LoVo (cell line): Measurements from ENCODE around the gene PTPRO.

Experiments
- DNase-seq: peaks from one replicate; pipeline ENCODE4 v3.0.0-alpha.2; 2016; ENCODE audit warnings: low spot score

Gene PTPRO

DNA sequence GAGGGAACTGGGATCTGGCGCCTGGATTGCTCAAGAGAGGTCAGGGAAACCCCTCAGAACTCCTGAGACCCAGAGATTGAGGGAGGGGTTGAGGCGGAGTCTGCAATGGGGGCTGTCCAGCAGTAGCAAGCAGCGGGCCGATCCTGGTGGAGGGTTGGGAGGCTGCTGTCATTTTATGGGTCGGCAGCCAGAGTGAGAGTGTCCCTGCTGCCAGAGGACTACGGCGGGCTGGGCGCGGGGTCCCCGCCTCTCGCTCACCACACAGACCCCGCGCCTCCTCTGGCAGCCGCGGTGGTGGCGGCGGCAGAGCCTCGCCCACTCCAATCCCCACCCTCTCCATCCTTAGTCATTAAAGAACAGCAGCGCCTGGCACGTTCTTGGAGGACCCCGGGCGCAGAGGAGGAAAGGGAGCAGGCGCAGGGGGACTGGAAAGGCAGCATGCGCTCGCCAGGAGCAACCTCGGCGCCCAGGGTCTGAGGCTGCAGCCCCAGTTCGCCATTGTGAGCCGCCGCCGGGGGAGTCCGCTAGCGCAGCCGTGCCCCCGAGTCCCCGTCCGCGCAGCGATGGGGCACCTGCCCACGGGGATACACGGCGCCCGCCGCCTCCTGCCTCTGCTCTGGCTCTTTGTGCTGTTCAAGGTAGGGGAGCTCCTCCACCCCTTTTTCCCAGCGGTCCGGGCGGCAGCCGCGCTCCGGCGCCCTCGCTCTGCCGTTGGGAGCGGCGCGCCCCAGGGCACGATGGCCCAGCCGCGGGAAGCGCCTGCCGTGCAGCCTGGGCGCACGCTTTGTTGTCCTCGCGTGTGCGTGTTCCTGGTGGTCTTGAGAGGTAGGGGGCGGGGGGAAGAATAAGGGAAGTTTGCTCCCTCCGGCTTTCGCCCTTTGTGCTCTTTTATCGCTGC lies at the start of gene PTPRO:
TSS of gene PTPRO (plus strand) at position 345 of the 898 bp plus-strand sequence.
- DNase-seq, result no peak

DNA sequence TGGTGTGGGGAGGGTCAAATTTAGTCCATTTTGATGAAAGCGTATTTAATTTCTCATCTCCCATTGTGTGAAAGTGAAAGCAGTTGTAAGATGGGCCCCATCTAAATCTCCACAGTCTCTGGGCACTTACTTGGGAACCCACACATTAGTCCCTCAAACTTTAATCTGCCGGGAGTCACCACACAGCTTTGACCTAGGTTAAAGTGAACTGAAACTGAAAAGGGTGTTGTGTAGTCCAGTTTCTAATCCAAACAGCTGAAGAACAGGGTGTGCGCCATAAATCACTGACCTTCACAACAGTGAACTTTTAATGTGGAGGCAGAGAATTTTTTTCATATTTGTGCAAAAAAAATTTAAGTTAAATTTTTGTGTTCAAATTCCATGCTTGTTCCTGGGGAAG lies 48.4 kb upstream of the PTPRO start:
- DNase-seq, result no peak

DNA sequence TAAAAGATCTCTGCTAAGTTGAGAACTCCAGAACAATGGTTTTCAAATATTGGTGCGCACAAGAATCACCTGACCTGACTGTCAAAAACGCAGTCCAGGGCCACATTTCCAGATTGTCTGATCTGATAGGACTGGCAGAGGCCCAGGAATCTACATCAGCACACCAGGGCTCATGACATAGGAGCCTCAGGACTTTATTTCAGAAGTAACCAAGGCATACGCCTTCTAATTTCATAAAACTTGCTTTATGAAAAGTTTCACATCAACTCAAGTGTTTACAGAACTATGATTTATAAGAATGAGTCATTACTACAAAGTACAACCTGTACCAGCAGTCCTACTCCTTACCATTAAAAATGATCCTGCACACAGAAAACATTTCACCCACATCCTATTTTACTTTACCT lies 47.7 kb upstream of the PTPRO start:
- peak; percentile 73 for DNase-seq

DNA sequence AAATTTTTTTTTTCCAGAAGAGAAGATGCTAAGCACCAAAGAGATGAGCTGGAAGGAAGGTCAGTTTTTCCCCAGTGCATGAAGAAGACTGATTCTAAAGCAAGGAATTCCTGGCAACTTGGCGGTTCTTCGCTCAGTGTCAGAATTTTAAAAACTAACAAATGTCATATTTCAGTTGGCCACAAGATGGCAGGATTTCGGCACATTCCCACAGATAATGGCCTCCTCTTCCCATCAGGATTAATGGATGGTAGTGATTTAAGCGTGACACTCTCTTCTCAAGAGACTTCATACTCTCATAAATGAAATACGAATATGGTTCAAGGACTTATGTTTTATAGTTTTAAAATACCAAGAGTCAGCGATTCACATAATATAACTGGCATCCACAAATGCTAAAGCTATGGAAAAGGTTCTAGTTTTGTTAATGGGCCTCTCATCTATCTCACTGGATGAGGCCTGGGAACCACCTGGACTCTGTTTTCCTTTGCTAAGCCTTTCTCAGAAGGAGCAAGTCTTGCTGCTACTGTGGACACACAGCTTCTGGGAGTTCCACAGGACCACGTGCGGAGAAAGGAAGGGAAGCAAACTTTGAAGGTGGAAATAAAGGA lies 46.1 kb upstream of the PTPRO start:
- DNase-seq, result peak; percentile 54

DNA sequence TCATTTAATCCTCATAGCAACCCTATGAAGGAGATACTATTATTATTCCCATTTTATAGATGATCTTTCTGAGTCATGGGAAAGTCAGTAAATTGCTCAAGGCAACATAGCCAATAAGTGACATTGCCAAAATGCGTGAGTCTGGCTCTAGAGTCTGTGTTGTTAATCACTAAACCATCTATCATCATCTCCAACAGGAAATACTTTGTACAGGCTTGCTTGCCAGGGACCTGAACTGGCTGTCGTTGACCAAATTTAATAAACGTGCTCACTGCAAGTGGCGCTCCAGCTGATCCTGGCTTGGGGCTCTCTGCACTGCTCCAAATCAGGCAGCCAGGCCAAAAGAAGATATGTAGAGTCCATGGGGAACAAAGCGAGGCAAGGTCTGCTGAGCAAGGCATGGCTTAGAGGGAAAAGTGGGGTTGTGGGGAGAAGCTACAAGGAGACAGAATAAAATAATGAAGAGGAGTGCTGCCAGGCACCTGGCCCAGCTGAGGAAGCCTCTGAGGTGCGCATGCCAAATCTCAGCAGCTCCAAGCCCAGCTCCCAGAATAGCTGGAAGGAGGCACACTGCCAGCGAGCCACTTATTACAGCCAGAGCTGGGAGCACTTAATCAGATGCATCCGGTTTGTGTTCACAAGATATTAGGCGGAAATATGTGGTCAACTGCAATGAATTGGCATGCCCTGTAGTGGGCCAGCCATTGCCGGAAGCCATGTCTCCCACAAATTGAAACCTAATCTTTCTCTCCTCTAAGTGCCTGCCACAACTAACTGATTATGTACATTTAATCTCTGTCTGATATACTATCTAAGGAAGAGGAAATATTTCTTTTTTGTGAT lies 43.3 kb upstream of the PTPRO start:
- no peak for DNase-seq

DNA sequence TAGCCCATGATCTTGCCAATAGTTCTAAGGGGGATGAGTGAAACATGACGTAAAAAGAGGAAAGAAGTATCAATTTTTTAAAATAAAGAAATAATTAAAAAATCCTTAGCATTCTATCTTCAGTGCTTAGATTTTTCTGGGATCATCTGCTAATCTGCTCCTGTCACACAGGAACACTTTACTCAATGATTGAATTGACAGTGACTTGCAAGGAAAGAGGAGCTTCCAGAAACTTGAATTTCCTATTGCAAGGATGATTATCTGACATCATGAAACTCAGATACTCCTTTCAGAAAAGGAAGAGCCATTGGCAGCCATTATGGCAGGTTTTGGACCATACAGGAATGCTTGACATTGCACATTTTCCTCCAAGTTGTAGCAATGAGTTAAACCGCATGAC lies 41.4 kb upstream of the PTPRO start:
- no peak for DNase-seq

DNA sequence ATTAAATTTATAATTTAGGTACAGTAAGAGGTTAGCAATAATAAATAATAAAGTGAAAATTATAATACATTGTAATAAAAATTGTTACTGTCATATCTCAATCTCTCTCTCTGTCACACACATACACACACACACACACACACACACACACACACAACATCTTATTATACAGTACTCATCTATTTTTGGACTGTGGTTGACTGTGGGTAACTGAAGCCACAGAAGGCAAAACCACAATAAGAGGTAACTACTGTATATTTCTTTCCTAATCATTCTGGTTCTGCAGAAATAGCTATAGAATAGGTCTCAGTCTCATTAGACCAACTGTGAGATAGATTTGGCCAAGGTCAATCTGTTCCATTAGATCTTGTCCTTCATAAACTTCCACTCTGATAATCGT lies 33.1 kb upstream of the PTPRO start:
- no peak for DNase-seq

DNA sequence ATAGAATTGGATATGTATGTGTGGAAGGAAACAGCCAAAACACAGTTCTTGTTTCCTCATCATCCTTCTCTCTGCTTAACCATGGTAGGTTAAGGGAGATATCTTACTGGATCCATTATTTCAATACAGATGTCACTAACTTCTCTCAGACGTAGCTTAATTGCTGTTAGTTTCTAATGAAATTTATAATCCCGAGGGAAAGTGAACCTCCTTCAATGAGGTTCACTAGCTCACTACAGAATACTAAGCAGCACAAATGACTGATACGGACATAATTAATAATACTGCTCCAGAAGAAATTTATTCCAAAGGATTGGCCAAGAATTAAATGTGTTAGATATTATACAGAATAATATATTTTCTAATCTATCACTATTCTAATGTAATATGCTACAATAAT lies 28.6 kb upstream of the PTPRO start:
- DNase-seq, result no peak

DNA sequence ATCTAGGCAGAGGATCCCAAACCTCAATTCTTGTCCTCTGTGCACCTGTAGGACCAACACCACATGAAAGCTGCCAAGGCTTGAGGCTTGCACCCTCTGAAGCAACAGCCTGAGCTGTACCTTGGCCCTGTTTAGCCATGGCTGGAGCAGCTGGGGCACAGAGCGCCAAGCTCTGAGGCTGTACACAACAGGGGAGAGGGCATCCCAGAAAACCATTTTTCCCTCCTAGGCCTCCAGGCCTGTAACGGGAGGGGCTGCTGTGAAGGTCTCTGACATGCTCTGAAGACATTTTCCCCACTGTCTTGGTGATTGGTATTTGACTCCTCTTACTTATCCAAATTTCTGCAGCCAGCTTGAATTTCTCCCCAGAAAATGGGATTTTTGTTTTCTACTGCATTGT lies 22.4 kb upstream of the PTPRO start:
- no peak for DNase-seq

DNA sequence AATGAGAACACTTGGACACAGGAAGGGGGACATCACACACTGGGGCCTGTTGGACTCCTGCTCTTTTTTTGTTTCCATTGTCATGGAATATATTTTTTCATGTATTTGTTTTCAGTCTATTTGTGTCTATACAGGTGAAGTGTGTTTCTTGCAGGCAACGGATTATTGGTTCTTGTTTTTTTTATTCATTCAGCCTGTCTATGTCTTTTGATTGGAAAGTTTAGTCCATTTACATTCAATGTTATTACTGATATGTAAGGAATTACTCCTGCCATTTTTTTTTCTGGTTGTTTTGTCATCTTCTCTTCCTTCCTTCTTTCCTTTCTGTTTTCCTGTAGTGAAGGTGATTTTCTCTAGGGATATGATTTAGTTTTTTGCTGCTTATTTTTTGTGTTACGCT lies 18.0 kb upstream of the PTPRO start:
- no peak for DNase-seq

DNA sequence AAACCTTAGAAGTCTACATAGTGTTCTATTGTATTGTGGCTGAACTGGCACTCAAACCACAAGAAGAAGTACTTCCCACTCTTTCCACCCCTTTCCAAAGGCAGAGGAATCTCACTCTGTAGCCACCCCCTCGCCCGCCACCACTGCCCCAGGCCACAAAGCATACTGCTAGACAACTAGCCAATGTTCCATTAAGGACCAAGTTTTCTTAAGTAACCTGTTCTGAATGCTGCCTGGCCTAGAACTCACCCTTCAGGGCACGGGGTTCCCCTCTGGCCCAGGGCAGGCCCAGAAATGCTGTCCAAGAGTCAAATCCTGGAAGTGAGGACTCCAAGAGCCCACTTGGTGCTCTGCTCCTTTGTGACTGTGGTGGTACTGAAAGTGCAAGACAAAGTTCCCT lies 15.7 kb upstream of the PTPRO start:
- no peak for DNase-seq

DNA sequence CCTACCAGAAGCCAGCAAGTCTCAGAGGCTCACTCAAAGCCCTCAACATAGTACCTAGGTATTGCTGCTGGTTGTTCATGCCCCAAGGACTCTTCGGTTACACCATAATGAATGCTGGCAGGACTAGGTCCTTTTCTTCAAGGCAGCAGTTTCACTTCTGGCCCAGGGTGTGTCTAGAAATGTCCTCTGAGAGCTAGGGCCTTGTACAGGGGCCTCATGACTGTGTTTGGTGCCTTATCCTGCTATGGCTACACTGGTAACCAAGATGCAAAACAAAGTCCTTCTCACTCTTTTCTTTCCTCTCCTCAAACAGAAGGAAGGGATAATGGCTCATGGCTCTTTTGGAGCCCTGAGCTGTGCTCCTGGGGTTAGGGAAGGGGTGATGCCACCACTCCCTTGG lies 15.2 kb upstream of the PTPRO start:
- no peak for DNase-seq

DNA sequence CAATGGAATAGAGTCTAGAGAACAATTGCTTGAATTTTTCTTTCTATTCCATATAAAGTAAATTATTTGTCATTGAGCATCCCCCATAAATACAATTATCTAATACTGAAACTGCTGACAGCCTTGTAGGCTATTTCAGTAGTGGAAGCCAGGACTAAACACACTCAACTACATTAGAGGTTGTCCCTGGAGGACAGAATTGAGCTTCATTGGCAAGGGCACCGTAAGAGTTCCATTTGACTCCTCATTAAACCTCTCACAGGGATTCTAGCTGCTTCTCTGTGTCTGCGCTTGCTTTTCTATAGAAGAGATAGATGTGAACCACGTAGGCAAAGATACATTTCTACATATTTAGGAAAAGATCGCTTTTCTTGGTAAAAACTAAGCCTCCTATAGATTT lies 3.5 kb upstream of the PTPRO start:
- DNase-seq, result no peak

DNA sequence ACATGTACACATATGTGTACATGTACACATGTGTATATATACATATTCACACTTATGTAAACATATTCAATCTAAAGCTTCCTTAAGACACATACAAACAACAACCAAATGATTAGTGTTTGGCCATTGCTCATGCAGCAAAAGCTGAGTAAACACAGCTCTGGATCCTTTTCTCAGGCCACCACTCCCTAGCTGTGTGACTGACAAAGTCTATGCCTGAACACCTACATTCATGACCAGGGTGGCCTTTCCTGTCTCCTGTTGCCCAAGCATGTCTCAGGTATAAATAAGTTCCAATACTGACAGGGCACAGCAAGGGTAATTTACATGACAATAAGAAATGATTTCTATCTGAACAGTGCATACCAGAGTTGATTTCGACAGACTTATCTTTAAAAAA lies 1.4 kb upstream of the PTPRO start:
- no peak for DNase-seq

DNA sequence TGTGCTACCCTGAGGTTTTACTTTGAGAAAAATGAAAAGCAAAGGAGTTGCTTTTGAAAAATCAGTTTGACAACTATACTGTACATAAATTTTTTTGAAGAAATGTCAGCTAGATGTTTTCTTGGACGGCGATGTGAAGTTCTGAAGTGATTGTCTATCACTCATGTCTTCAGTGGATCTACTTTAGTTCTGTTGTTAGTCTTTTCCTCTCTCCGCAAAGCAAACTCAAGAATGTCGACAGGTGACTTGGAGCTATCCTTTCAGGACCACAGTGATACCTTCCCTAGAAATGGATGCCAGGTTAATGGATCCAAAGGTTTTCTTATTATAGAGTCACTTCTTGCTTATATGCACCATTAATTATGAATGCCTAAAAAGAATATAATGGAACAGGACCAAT lies 1.2 kb downstream of the PTPRO start:
- no peak for DNase-seq

DNA sequence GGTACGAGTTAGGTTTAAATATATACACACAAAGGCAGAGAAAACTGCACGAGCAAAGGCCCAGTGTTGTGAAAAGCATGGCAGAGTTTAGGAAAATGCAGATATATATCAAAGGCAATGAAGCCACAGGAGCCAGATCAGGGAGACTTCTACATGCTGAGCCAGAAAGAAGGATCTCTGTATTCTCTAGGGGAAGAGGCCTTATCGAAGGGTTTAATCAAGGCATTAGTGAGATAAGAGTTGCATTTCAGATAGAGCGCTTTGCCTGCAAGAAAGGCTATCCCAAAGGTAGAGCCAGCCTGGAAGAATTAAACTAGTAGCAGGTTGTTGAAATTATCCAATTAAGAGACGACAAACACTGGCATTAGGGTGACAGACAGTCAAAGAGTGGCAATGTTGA lies 7.6 kb downstream of the PTPRO start:
- no peak for DNase-seq

DNA sequence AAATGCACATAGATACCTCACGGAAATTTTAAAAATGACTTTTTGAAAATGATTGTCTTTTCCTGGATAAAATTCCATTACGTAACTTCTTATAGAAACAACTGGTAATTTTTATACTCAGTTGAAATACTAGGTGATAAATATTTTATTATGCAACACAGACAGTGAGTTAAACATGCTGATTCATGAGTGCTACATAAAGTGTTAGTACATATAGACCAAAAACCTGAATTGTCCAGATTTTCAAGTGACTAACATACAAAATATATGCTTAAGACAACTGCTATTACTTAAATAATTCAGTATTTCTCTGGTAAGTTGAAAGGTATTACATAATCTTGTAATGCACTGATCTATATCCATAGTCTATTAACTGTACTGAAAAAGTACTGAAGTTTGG lies 11.9 kb downstream of the PTPRO start:
- no peak for DNase-seq

DNA sequence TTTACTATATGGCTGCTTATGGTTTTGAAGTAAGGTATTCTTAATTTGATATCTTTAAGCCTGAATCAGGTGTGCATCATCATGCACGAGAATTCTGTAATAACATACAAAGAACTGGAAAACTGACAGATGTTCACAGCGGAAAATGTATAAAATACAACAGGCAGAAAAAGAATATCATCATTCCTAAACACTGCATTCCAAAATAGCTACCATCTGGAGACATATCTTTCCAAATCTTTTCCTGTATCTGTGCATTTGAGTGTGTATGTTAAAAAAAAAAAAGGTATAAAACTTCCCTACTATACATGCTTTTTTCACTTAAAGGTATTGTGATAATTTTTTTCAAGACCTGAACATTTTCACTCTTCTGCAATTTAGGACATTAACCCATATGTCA lies 13.7 kb downstream of the PTPRO start:
- DNase-seq, result no peak

DNA sequence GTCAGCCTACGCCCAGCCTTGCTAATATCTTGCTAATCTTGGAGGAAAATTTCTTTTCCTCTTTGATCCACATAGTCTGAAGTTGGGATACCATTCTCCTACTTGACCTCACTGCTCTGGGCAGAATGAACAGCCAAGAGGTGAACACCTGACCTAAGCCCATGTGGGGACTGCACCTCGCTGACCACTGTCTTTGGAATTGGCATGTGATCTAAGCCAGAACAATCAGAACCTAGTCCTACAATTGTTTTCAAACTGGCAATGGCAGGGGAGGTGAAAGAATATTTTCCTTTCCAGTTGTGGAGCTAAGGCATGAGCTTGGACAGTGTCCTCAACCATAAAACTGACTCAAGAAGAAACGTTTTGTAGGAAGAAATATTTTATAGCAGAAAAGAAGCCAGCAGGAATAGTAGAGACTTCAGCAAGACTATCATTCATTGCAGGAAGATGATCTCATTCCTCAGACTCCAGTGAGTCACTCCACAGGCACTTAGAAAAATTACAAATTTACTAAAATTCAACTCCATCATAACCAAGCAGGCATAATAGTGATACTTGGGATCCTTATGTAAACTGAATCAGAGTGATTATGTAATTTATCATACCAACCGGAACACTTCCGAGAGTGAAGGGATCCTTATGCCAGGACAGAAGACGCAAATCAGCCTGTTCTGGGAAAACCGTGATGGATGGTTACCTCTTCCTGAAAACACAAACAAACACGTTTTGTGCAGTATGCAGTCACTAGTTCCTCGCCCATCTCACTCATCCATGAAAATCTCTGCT lies 14.7 kb downstream of the PTPRO start:
- DNase-seq, result no peak

DNA sequence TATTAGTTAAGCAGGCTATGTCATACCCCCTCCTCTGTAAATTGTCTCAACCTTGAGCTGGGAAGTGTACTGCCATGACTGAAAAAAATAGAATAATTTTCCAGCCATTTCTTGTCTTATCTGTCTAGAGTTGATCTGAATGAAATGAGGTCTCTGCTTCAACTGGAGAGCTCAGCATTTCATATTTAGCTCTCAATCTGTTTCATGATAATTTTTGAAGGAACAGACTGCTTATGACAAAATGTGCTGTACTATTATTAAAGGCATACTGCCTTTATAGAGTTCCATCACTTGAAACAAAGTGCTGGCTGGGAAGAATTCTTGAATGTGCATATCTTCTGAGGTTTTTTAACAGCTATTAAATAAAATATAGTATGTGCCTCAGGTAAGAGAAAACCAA lies 19.1 kb downstream of the PTPRO start:
- DNase-seq, result no peak

DNA sequence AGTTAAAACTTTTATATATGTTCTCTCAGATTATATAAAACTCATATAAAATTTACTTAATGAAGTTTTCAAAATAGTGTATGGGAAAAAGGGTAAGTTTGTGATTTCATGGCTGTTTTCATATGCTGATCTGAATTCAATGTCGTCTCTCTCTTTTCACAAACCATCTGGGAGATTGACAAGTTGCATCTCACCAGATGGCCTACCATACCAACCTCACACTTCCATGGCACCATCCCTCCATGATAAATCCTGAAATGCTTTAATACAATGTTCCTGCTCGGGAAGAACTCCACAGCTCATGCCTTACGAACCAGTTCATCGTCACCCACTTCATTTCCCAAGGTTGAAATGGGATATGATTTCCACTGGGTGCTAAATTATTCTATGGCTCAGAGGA lies 22.3 kb downstream of the PTPRO start:
- DNase-seq, result no peak

DNA sequence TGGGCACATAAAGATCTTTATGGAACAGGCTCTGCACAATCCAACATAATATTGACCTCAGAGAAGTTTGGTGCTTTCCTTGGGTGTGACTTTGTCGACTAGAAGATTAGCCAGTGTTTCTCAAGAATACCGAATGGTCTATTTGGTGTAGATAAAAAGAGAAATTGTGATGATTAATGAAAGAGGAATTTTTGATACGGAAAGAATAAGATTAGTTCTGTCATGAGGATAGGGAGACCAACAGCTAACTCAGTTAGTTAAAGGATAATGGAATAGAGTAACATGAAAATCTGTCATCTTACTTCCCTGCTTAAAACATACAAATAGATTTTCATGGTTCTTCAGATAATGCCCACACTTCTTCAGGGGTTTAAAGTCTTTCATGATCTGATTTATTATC lies 24.2 kb downstream of the PTPRO start:
- DNase-seq, result no peak
